Measurements from ENCODE around the gene SPSB1.

SPSB1 gene

DNA sequence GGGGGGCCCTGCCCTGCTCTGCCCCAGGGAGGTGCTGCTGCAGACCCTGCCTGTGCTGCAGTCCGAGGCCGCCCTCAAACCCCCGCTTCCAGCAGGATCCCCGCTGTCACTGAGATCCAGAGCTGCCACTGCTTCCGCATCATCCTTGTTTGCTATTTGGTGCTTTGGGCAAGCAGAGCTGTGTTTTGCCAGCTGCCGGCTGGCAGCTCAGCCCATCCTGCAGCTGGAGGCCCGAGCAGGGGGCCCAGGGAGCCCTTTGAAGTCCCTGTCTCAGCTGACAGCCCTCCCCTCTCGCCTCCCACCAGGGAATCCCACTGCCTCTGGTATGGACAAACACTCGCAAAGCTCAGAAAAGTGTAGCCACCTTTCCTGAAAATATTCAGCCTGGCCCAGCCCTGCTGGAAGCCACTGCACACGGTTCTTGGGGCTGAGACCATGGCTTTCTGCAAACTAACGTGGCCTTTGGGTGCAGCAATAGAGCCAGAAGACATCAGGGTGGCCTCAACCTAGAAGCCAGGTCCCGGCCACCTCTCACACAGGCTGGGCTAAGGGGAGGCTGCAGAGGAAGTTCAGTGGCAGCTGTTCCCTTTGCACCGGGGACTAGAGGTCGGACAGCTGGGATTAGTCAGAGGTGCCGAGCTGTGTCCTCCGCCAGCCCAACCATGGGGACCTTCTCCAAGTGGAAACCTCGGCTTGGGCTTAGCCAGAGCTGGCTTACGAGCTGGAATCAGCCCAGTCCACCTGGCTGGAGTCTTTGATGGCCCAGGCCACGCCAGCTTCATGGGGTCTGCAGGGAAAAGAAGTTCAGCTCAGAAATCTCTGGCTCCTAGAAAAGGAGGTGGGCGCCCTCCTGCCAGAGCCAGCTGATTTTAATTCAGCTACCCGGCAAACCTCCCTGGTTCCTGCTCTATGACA, 107.1 kb downstream of the SPSB1 start:
- TF ChIP-seq, protein P1, sequence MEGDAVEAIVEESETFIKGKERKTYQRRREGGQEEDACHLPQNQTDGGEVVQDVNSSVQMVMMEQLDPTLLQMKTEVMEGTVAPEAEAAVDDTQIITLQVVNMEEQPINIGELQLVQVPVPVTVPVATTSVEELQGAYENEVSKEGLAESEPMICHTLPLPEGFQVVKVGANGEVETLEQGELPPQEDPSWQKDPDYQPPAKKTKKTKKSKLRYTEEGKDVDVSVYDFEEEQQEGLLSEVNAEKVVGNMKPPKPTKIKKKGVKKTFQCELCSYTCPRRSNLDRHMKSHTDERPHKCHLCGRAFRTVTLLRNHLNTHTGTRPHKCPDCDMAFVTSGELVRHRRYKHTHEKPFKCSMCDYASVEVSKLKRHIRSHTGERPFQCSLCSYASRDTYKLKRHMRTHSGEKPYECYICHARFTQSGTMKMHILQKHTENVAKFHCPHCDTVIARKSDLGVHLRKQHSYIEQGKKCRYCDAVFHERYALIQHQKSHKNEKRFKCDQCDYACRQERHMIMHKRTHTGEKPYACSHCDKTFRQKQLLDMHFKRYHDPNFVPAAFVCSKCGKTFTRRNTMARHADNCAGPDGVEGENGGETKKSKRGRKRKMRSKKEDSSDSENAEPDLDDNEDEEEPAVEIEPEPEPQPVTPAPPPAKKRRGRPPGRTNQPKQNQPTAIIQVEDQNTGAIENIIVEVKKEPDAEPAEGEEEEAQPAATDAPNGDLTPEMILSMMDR (IDR thresholded peaks at IDR 0.05; ENCODE audit: low read depth, low read length): no peak
- no peak overlapping the region for H3K4me3 ChIP-seq (ENCODE audit: low read depth, low read length)
- DNase-seq (ENCODE audit: low read depth, low spot score): peak; percentile 46
- in situ Hi-C loops (cut with HindIII; ENCODE audit: low sequenced_read_pairs): no loop called here

DNA sequence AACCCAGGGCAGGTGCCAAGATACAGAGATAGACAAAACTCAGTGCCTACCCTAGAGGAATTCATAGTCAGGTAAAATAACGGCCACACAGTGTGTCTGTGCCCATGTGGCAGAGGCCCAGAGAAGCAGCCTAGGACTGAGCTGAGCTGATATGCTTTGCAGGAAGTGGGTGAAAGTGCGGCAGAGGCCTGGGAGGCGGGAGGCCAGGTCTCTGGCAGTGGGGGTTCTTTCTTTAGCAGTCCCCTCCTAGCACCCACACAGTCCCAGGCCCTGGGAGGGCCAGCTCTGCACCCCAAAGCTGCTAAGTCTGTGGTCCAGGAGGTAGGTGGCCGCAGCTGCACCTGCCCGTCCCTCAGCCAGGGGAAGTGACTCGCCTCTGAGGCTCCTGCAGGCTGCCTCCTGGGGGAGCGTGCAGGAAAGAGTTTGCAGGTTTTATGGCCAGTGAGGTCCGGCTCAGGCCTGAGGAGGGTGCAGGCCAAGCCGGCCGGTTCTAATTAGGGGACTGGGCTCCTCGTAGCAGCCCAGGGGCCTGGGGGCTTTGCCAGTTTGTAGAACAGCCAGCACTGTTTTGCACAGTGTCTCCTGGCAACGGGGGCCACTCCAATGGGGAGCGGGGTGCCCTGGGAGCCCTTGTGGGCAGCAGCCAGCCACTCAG, 107.9 kb downstream of the SPSB1 start:
- in situ Hi-C loops (cut with HindIII; ENCODE audit: low sequenced_read_pairs): no loop called here
- DNase-seq (ENCODE audit: low read depth, low spot score): peak; percentile 46
- TF ChIP-seq, protein P1 (IDR thresholded peaks at IDR 0.05; ENCODE audit: low read depth, low read length): no peak
- no peak overlapping the region for H3K4me3 ChIP-seq (ENCODE audit: low read depth, low read length)

DNA sequence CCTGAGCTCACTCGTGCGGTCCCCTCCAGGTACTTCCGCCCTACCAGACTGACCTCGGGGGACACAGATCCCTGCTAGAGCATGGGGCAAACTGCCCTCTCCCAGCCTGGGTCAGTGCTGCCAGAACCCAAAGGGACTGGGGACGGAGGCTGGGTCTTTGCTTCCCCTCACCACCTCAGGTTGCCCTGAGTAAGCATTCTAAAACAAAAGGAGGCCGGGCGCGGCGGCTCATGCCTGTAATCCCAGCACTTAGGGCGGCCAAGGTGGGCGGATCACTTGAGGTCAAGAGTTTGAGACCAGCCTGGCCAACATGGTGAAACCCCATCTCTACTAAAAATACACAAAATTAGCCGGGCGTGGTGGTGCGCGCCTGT, 108.4 kb downstream of the SPSB1 start:
- TF ChIP-seq, protein P1 (IDR thresholded peaks at IDR 0.05; ENCODE audit: low read depth, low read length): no peak
- H3K4me3 ChIP-seq (ENCODE audit: low read depth, low read length): no peak overlapping the region
- DNase-seq (ENCODE audit: low read depth, low spot score): no peak
- in situ Hi-C loops (cut with HindIII; ENCODE audit: low sequenced_read_pairs): no loop called here

DNA sequence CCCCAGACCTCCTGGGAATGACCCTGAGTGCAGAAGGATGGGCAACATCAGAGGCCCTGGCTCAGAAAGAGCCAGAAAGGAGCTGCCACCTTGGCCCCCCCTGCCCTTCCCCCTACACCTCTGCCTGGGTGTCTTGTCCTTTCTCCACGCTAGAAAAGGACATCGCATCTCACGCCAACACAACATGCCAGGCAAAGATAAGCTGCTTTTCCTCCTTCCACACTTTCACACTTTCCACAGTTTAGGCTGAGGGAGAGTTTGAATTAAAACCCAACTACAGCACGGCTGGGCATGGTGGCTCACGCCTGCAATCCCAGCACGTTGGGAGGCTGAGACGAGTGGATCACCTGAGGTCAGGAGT, 109.5 kb downstream of the SPSB1 start:
- in situ Hi-C loops (cut with HindIII; ENCODE audit: low sequenced_read_pairs): no loop called here
- TF ChIP-seq, protein P1 (IDR thresholded peaks at IDR 0.05; ENCODE audit: low read depth, low read length): no peak
- H3K4me3 ChIP-seq (ENCODE audit: low read depth, low read length): no peak overlapping the region
- peak; percentile 16 for DNase-seq (ENCODE audit: low read depth, low spot score)

DNA sequence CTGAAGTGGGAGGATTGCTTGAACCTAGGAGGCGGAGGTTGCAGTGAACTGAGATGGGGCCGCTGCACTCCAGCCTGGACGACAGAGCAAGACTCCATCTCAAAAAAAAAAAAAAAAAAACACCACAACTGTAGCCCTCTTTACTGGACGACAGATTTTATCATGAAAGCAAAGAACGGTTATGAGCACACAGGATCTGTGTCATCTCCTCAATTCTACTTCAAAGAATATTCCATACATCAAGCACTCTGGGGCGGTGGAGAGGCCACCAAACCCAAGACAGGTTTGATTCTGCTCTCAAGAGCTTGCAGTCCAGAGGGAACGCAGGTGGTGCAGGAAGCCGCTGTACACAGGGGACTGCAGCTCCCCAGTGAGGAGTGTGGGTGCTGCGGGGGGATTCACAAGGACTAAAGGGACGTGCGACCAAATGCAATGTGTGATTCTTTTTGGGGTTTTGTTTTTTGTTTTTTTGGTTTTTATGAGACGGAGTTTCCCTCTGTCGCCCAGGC, 110.1 kb downstream of the SPSB1 start:
- H3K4me3 ChIP-seq (ENCODE audit: low read depth, low read length): no peak overlapping the region
- in situ Hi-C loops (cut with HindIII; ENCODE audit: low sequenced_read_pairs): no loop called here
- no peak for DNase-seq (ENCODE audit: low read depth, low spot score)
- TF ChIP-seq, protein P1 (IDR thresholded peaks at IDR 0.05; ENCODE audit: low read depth, low read length): no peak

DNA sequence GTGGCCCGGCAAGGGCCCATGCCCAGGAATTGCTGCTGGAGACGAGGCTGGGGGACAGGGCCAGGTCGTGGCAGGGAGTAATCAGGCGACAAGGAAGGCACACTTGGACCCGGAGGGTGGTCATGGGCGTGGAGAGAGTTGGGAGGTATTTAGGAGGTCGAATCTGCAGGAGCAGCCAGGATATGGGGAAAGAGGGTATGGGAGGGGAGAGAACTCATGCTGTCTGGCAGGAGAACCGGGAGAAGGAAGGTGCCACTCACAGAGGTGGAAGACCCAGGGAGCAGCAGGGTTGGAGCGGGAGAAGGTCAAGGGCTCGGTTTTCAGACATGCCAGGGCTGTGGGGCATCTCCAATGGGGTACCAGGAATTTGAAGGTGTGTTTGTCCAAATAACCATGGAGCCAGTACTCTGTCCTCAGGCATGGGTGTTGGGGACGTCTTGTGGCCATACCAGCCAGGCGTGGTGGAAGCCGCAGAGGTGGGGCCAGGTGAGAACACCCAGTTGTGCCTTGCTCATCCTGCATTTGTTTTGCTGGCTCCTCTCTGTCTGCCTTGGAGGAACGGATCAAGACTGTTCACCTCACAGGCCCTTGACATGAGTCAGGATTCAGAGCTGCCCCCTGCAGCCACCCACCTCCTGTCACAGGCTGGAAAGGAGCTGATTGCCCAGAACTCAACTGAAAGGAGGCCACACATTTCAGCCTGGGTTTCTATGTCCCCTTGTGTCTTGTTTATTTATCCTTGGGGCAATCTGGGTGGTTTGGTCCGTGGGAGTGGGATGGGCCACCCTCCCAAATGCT, 111.6 kb downstream of the SPSB1 start:
- TF ChIP-seq, protein P1 (IDR thresholded peaks at IDR 0.05; ENCODE audit: low read depth, low read length): no peak
- H3K4me3 ChIP-seq (ENCODE audit: low read depth, low read length): no peak overlapping the region
- in situ Hi-C loops (cut with HindIII; ENCODE audit: low sequenced_read_pairs): no loop called here
- no peak for DNase-seq (ENCODE audit: low read depth, low spot score)
